OCI-LY7 (cell line): Measurements from ENCODE around the gene STOX2. TPM values are rescaled to one million over a fixed set of nuclear protein-coding genes. Genes with fewer than 3 reads are reported as not detected.

ENCODE experiments used
- BruUV-seq: library from RNA; stranded (reverse); fragments of 400-500 nt; replicated peaks from 2 replicates; lab custom pipeline; 2021; lab: Mats Ljungman, UMichigan
- CTCF ChIA-PET: fragments of 300-600 bp; sonication (Branson Sonifier 250); formaldehyde crosslinking; loops from one replicate; lab custom pipeline; 2022; ENCODE audit warnings: antibody characterized with exemption; ENCODE audit not compliant: unreplicated experiment; lab: Charles Lee
- POLR2A ChIA-PET: fragments of 300-600 bp; sonication (Branson Sonifier 250); formaldehyde crosslinking; loops from one replicate; lab custom pipeline; 2022; ENCODE audit warnings: antibody characterized with exemption; lab: Charles Lee
- DNase-seq: peaks from one replicate; pipeline ENCODE4 v3.0.0-alpha.2; 2015; ENCODE audit warnings: low spot score
- H2AFZ ChIP-seq: fragments of 200-600 bp; sonication (generic), shearing (Covaris generic); 2 replicates; pipeline ENCODE4 v1.6.1; 2014; ENCODE audit warnings: mild to moderate bottlenecking, antibody characterized with exemption, low read length, moderate library complexity
- H3K27ac ChIP-seq: fragments of 200-600 bp; sonication (generic); 2 replicates; pipeline ENCODE4 v1.5.1; 2014; ENCODE audit warnings: mixed run types, low read depth, mild to moderate bottlenecking, moderate library complexity, low read length, inconsistent platforms; ENCODE audit not compliant: poor library complexity, severe bottlenecking
- H3K36me3 ChIP-seq: fragments of 200-600 bp; sonication (generic); 2 replicates; pipeline ENCODE4 v1.6.1; 2014; ENCODE audit warnings: mild to moderate bottlenecking, antibody characterized with exemption, low read length, moderate library complexity, mixed read lengths; ENCODE audit not compliant: insufficient read depth
- H3K4me1 ChIP-seq: fragments of 200-600 bp; sonication (generic); 2 replicates; pipeline ENCODE4 v1.5.1; 2014; ENCODE audit warnings: mild to moderate bottlenecking, low read length; ENCODE audit not compliant: insufficient read depth, poor library complexity, severe bottlenecking
- H3K4me2 ChIP-seq: fragments of 200-600 bp; sonication (generic); 2 replicates; pipeline ENCODE4 v1.6.1; 2014; ENCODE audit warnings: mild to moderate bottlenecking, low read length
- H3K4me3 ChIP-seq: fragments of 200-600 bp; sonication (generic); 2 replicates; pipeline ENCODE4 v1.5.1; 2014; ENCODE audit warnings: mild to moderate bottlenecking, low read depth, low read length; ENCODE audit not compliant: poor library complexity, severe bottlenecking
- H3K79me2 ChIP-seq: fragments of 200-600 bp; sonication (generic); 2 replicates; pipeline ENCODE4 v1.6.1; 2016; ENCODE audit warnings: low read depth, mild to moderate bottlenecking, low read length, moderate library complexity, mixed read lengths; ENCODE audit not compliant: insufficient read depth
- H3K9me2 ChIP-seq: fragments of 200-600 bp; sonication (generic); 2 replicates; pipeline ENCODE4 v1.6.1; 2016; ENCODE audit warnings: mild to moderate bottlenecking, low read length, mixed read lengths; ENCODE audit not compliant: insufficient read depth
- H3K9me3 ChIP-seq: fragments of 200-600 bp; sonication (generic); 2 replicates; pipeline ENCODE4 v1.6.1; 2014; ENCODE audit warnings: mild to moderate bottlenecking, mixed run types, low read length, mixed read lengths
- H4K20me1 ChIP-seq: fragments of 200-600 bp; sonication (generic); 2 replicates; pipeline ENCODE4 v1.6.1; 2014; ENCODE audit warnings: mild to moderate bottlenecking, antibody characterized with exemption, low read length, moderate library complexity, mixed read lengths; ENCODE audit not compliant: insufficient read depth
- CTCF ChIP-seq: fragments of 200-600 bp; sonication (generic); conservative IDR thresholded peaks from 2 replicates; pipeline ENCODE4 v1.5.1; 2014; ENCODE audit warnings: mild to moderate bottlenecking, antibody characterized with exemption, low read length, moderate library complexity, mixed read lengths
- EZH2phosphoT487 ChIP-seq: fragments of 200-600 bp; sonication (generic); IDR thresholded peaks from 2 replicates; pipeline ENCODE4 v1.6.1; 2018; ENCODE audit warnings: low read depth, borderline replicate concordance, mild to moderate bottlenecking, mixed run types, antibody characterized with exemption, low read length, moderate library complexity, mixed read lengths
- intact Hi-C: fragments of 100-400 bp; cut with micrococcal nuclease; formaldehyde crosslinking; loops from one replicate; pipeline ENCODE4 v1.10.0; 2022; ENCODE audit not compliant: unreplicated experiment
- total RNA-seq, 2 experiments: library from RNA; depleted of rRNA in 1 of 2; stranded (reverse); fragments of >200 nt in 1 of 2; shearing (Covaris generic) in 1 of 2; gene quantifications; 2 replicates each; pipeline ENCODE4 v1.2.3, GENCODE V29; 2014 to 2022

Gene STOX2
- total RNA-seq, 2 experiments from 2014 or later = 0.38 TPM; not detected in 1

GRCh38 chr4:183995570-183995969 lies 90.5 kb downstream of the STOX2 start:
- POLR2A ChIA-PET = no interaction called here
- H3K4me2 ChIP-seq = no peak overlapping the region
- no peak overlapping the region for H2AFZ ChIP-seq
- H3K79me2 ChIP-seq = no peaks in the 10 kb centered on the region
- H3K4me1 ChIP-seq = no peaks in the 10 kb centered on the region
- H3K4me3 ChIP-seq = no peak overlapping the region
- no peak overlapping the region for H3K27ac ChIP-seq
- no peaks in the 10 kb centered on the region for H3K9me2 ChIP-seq
- H4K20me1 ChIP-seq = no peaks in the 10 kb centered on the region
- no peak for DNase-seq
- TF ChIP-seq CTCF = no peak
- no peak for TF ChIP-seq EZH2phosphoT487
- H3K9me3 ChIP-seq = no peaks in the 10 kb centered on the region
- CTCF ChIA-PET = no interaction called here
- H3K36me3 ChIP-seq = no peaks in the 10 kb centered on the region
- no TSS peak for BruUV-seq
- intact Hi-C loops = no loop called here

- POLR2A ChIA-PET = interaction anchor here (1.3 kb wide), 1 partner anchor 51 kb away, joined by 4 read pairs; no protein-coding TSS in a partner anchor
- CTCF ChIA-PET = no interaction called here
- Histone ChIP-seq H3K4me2 (no peak overlapping the region), H2AFZ (no peak overlapping the region), H3K9me3 (no peaks in the 10 kb centered on the region), H3K9me2 (no peaks in the 10 kb centered on the region), H3K27ac (no peak overlapping the region), H3K4me1 (no peaks in the 10 kb centered on the region), H3K4me3 (no peak overlapping the region), H3K79me2 (no peaks in the 10 kb centered on the region), H3K36me3 (no peaks in the 10 kb centered on the region), H4K20me1 (no peaks in the 10 kb centered on the region)
- no TSS peak for BruUV-seq
- DNase-seq = no peak
- intact Hi-C loops = no loop called here
- TF ChIP-seq EZH2phosphoT487 (no peak), CTCF (no peak)
Measured at GRCh38 chr4:183996868-183997267, 91.8 kb downstream of the STOX2 start.

- no peak overlapping the region for H3K4me2 ChIP-seq
- BruUV-seq = no TSS peak
- no peaks in the 10 kb centered on the region for H3K4me1 ChIP-seq
- no peak for TF ChIP-seq CTCF
- TF ChIP-seq EZH2phosphoT487 = no peak
- CTCF ChIA-PET = no interaction called here
- intact Hi-C loops = no loop called here
- POLR2A ChIA-PET = no interaction called here
- no peaks in the 10 kb centered on the region for H3K79me2 ChIP-seq
- no peak overlapping the region for H3K27ac ChIP-seq
- H3K9me2 ChIP-seq = no peaks in the 10 kb centered on the region
- no peak overlapping the region for H3K4me3 ChIP-seq
- H2AFZ ChIP-seq = no peak overlapping the region
- H3K36me3 ChIP-seq = no peaks in the 10 kb centered on the region
- H3K9me3 ChIP-seq = no peaks in the 10 kb centered on the region
- H4K20me1 ChIP-seq = no peaks in the 10 kb centered on the region
- no peak for DNase-seq
Measured at GRCh38 chr4:183999435-183999834, 94.3 kb downstream of the STOX2 start.
